ENCODE data around the gene CRHBP. TPM values are rescaled to one million over a fixed set of nuclear protein-coding genes. Genes with fewer than 3 reads are reported as not detected.
"Not testable (repeated sequence)": the region's sequence is repeated elsewhere in the genome, so short reads cannot be mapped to it uniquely, and the experiment has no call there.

Gene CRHBP
- polyA plus RNA-seq (ENCODE audit: insufficient read length in 3 of 3): 10 to 100 TPM; 25.7 to 33.6 (median 28.4) TPM

GRCh38 chr5:76952795-76953536, at the start of gene CRHBP:
Gene CRHBP (plus strand): TSS chr5:76953045. CDS start chr5:76953135, 90 bp downstream.
- no peak for DNase-seq (ENCODE audit: low read depth in 3 of 3, low spot score in 2 of 3)

- DNase-seq (ENCODE audit: low read depth in 3 of 3, low spot score in 2 of 3): no peak
Observed at GRCh38 chr5:76908166-76908565, 44.7 kb upstream of the CRHBP start.

GRCh38 chr5:76910344-76910933, 42.4 kb upstream of the CRHBP start:
- DNase-seq (ENCODE audit: low read depth in 3 of 3, low spot score in 2 of 3): not testable (repeated sequence)

GRCh38 chr5:76914671-76915070, 38.2 kb upstream of the CRHBP start:
- not testable (repeated sequence) for DNase-seq (ENCODE audit: low read depth in 3 of 3, low spot score in 2 of 3)

- no peak for DNase-seq (ENCODE audit: low read depth in 3 of 3, low spot score in 2 of 3)
Observed at GRCh38 chr5:76918539-76918938, 34.3 kb upstream of the CRHBP start.

GRCh38 chr5:76920491-76920890, 32.4 kb upstream of the CRHBP start:
- DNase-seq (ENCODE audit: low read depth in 3 of 3, low spot score in 2 of 3): no peak

- DNase-seq (ENCODE audit: low read depth in 3 of 3, low spot score in 2 of 3): no peak
Observed at GRCh38 chr5:76926329-76927105, 26.3 kb upstream of the CRHBP start.

GRCh38 chr5:76927961-76928360, 24.9 kb upstream of the CRHBP start:
- no peak for DNase-seq (ENCODE audit: low read depth in 3 of 3, low spot score in 2 of 3)

GRCh38 chr5:76930083-76930482, 22.8 kb upstream of the CRHBP start:
- DNase-seq (ENCODE audit: low read depth in 3 of 3, low spot score in 2 of 3): no peak

- no peak for DNase-seq (ENCODE audit: low read depth in 3 of 3, low spot score in 2 of 3)
Observed at GRCh38 chr5:76938177-76938576, 14.7 kb upstream of the CRHBP start.

GRCh38 chr5:76941000-76941399, 11.8 kb upstream of the CRHBP start:
- no peak for DNase-seq (ENCODE audit: low read depth in 3 of 3, low spot score in 2 of 3)

- no peak for DNase-seq (ENCODE audit: low read depth in 3 of 3, low spot score in 2 of 3)
Observed at GRCh38 chr5:76941442-76941841, 11.4 kb upstream of the CRHBP start.

GRCh38 chr5:76942581-76942980, 10.3 kb upstream of the CRHBP start:
- no peak for DNase-seq (ENCODE audit: low read depth in 3 of 3, low spot score in 2 of 3)

GRCh38 chr5:76943006-76943405, 9.8 kb upstream of the CRHBP start:
- no peak for DNase-seq (ENCODE audit: low read depth in 3 of 3, low spot score in 2 of 3)

- DNase-seq (ENCODE audit: low read depth in 3 of 3, low spot score in 2 of 3): no peak
Observed at GRCh38 chr5:76944638-76945037, 8.2 kb upstream of the CRHBP start.

GRCh38 chr5:76945238-76945637, 7.6 kb upstream of the CRHBP start:
- DNase-seq (ENCODE audit: low read depth in 3 of 3, low spot score in 2 of 3): not testable (repeated sequence)

- DNase-seq (ENCODE audit: low read depth in 3 of 3, low spot score in 2 of 3): no peak
Observed at GRCh38 chr5:76946090-76946489, 6.8 kb upstream of the CRHBP start.

- no peak for DNase-seq (ENCODE audit: low read depth in 3 of 3, low spot score in 2 of 3)
Observed at GRCh38 chr5:76947082-76947503, 5.8 kb upstream of the CRHBP start.

- DNase-seq (ENCODE audit: low read depth in 3 of 3, low spot score in 2 of 3): no peak
Observed at GRCh38 chr5:76953551-76954382, 922 bp downstream of the CRHBP start.

- no peak for DNase-seq (ENCODE audit: low read depth in 3 of 3, low spot score in 2 of 3)
Observed at GRCh38 chr5:76954383-76954763, 1.5 kb downstream of the CRHBP start.

GRCh38 chr5:76956033-76956432, 3.2 kb downstream of the CRHBP start:
- DNase-seq (ENCODE audit: low read depth in 3 of 3, low spot score in 2 of 3): no peak
